CD8-positive, alpha-beta memory T cell (primary cell): ENCODE data around the gene CLSTN2. TPM values are rescaled to one million over a fixed set of nuclear protein-coding genes. Genes with fewer than 3 reads are reported as not detected.

Source experiments
- CTCF ChIA-PET: fragments of 350-600 bp; sonication (Branson Sonifier 250); formaldehyde crosslinking; loops from one replicate; lab custom pipeline; 2021; ENCODE audit warnings: antibody characterized with exemption; lab: Charles Lee
- POLR2A ChIA-PET: fragments of 350-600 bp; sonication (Branson Sonifier 250); formaldehyde crosslinking; loops from one replicate; lab custom pipeline; 2021; ENCODE audit warnings: antibody characterized with exemption; lab: Charles Lee
- DNase-seq, 5 donors: peaks; one replicate each; pipeline versions ENCODE4 v3.0.0 to v3.0.0-alpha.2; 2020 to 2022; ENCODE audit warnings: mixed read lengths in 1 of 5
- H3K27ac ChIP-seq: one replicate; pipeline ENCODE4 v1.7.0; 2013; ENCODE audit warnings: low read depth, mild to moderate bottlenecking, low read length, moderate library complexity
- H3K27me3 ChIP-seq: 2 replicates; pipeline ENCODE4 v1.7.0; 2013; ENCODE audit warnings: low read length, mild to moderate bottlenecking; ENCODE audit not compliant: insufficient read depth, poor library complexity, severe bottlenecking
- H3K36me3 ChIP-seq: 2 replicates; pipeline ENCODE4 v1.7.0; 2013; ENCODE audit warnings: mild to moderate bottlenecking, low read length, moderate library complexity; ENCODE audit not compliant: insufficient read depth
- H3K4me1 ChIP-seq: 2 replicates; pipeline ENCODE4 v1.7.0; 2013; ENCODE audit warnings: mild to moderate bottlenecking, low read length, moderate library complexity; ENCODE audit not compliant: insufficient read depth
- H3K4me3 ChIP-seq: 2 replicates; pipeline ENCODE4 v1.7.0; 2013; ENCODE audit warnings: mild to moderate bottlenecking, low read length
- H3K9me3 ChIP-seq: 2 replicates; pipeline ENCODE4 v1.7.0; 2013; ENCODE audit warnings: mild to moderate bottlenecking, low read length
- H3K27ac Mint-ChIP-seq, 8 donors: one replicate each; pipeline ENCODE4 v1.8.0; 2020 to 2021; ENCODE audit warnings: mixed read lengths in 8 of 8, mild to moderate bottlenecking in 6 of 8, inconsistent platforms in 3 of 8, moderate library complexity in 3 of 8
- H3K27me3 Mint-ChIP-seq, 2 donors: one replicate each; pipeline ENCODE4 v1.8.0; 2020 to 2021; ENCODE audit warnings: mixed read lengths in 2 of 2, mild to moderate bottlenecking in 1 of 2, moderate library complexity in 1 of 2
- H3K36me3 Mint-ChIP-seq, 3 donors: one replicate each; pipeline ENCODE4 v1.8.0; 2020 to 2021; ENCODE audit warnings: mixed read lengths in 3 of 3, inconsistent platforms in 1 of 3, mild to moderate bottlenecking in 1 of 3
- H3K4me1 Mint-ChIP-seq, 3 donors: one replicate each; pipeline ENCODE4 v1.8.0; 2020 to 2021; ENCODE audit warnings: mixed read lengths in 3 of 3, inconsistent platforms in 1 of 3, mild to moderate bottlenecking in 1 of 3
- H3K4me3 Mint-ChIP-seq, 7 donors: one replicate each; pipeline ENCODE4 v1.8.0; 2020 to 2021; ENCODE audit warnings: mixed read lengths in 7 of 7, mild to moderate bottlenecking in 6 of 7, moderate library complexity in 4 of 7, inconsistent platforms in 2 of 7
- H3K9me3 Mint-ChIP-seq, 5 donors: one replicate each; pipeline ENCODE4 v1.8.0; 2020 to 2022; ENCODE audit warnings: mixed read lengths in 5 of 5, mild to moderate bottlenecking in 3 of 5, moderate library complexity in 2 of 5, inconsistent platforms in 1 of 5
- polyA plus RNA-seq: library from polyadenylated mRNA; unstranded; fragments of 300-500 nt; fragmentation: Illumina TruSeq; gene quantifications from one replicate; pipeline ENCODE4 v1.2.3, GENCODE V29; 2021
- total RNA-seq, 2 experiments: library from RNA; stranded (reverse); gene quantifications; one replicate each; pipeline ENCODE4 v1.2.3, GENCODE V29; 2021

The CLSTN2 gene
- total and polyA plus RNA-seq, 3 experiments from 2014 or later, result not detected

DNA sequence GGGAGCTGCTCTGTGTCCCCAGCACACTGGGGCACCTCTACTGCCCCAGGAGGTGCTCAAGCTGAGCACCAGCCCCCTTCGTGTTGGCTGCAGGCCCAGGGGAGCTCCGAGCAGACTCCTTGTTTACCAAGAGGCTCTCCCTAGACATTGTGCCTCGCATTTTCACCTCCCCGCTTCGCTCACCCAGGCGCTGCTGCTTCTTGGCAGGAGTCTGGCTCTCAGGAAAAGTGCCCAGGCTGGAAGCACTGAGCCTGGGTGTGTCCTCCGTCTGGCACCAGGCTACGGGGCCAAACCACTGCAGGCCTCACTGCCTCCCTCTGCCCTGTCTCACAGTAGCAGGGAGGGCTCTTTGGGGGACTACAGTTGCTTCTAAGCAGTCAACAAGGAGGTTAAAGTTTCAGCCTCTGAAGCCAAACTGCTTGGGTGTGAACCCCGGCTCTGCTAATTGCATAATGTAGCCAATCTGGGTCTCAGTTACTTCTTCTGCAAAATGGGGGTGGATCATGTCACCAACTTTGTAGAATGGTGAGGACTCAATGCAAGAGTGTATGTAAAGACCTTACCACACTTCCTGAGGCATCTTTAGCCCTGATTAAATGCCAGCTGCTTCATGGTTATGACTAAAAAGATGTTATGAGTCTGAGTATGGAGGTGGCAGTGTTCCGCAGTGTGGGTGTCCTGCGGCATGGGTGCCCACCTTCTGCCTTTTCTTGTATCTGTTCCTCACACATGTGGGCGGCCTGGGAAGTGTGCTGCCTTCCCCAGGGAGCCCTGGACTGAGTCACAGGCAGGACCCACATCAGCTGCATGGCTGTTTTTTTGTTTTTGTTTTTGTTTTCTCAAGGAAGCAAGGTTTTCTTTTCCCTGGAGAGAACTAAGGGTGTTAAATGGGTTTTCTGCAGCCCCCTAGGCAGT, 88.9 kb downstream of the CLSTN2 start:
- Mint-ChIP-seq H3K9me3 (peaks cover 0 to 1% (median 0%) of the 10 kb centered on the region in 5 donors), H3K4me3 (no peak overlapping the region), H3K4me1 (no peaks in the 10 kb centered on the region), H3K27ac (no peak overlapping the region), H3K36me3 (no peaks in the 10 kb centered on the region), H3K27me3 (peaks cover 5 to 6% of the 10 kb centered on the region in 2 donors)
- Histone ChIP-seq H3K4me1 (no peaks in the 10 kb centered on the region), H3K9me3 (no peaks in the 10 kb centered on the region), H3K27ac (no peak overlapping the region), H3K27me3 (no peaks in the 10 kb centered on the region), H3K4me3 (no peak overlapping the region), H3K36me3 (no peaks in the 10 kb centered on the region)
- ChIA-PET CTCF (no interaction called here), POLR2A (no interaction called here)
- DNase-seq, result no peak

DNA sequence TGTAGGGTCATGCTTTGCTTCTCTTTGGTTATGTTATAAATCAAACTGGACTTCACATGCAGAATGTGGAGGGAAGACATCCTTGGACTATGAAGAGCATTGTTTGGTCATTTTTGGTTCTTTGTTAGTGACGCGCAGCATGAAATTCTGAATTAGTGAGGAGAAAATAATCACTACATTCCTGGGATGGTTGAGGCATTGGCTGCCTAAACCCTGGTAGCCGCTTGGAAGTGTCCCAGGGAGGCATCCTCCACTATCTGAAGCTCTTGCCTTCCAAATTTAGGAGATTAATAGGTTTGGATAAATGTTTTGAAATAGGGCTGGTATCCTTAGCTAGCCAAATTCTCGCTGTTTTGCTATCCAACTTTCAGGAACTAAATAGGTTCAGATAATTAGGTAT, 96.2 kb downstream of the CLSTN2 start:
- no peak overlapping the region for H3K27ac ChIP-seq
- Mint-ChIP-seq H3K4me3 (no peak overlapping the region), H3K27ac (no peak overlapping the region)

GRCh38 chr3:140034058-140034457, 99.1 kb downstream of the CLSTN2 start:
- Mint-ChIP-seq H3K4me1 (no peaks in the 10 kb centered on the region), H3K9me3 (no peaks in the 10 kb centered on the region)

More for the DNA sequence above, 96.2 kb downstream of the CLSTN2 start:
- ChIA-PET POLR2A (no interaction called here), CTCF (interaction anchor here (1.6 kb wide), 1 partner anchor 10 kb away, joined by 3 read pairs; no protein-coding TSS in a partner anchor)
- H3K4me1 Mint-ChIP-seq, result no peaks in the 10 kb centered on the region
- no peak for DNase-seq
- no peaks in the 10 kb centered on the region for H3K4me1 ChIP-seq
- peaks cover 0 to 3% of the 10 kb centered on the region in 2 donors for H3K27me3 Mint-ChIP-seq
- no peaks in the 10 kb centered on the region for H3K36me3 ChIP-seq
- H3K4me3 ChIP-seq, result no peak overlapping the region
- no peaks in the 10 kb centered on the region for H3K9me3 Mint-ChIP-seq
- H3K27me3 ChIP-seq, result no peaks in the 10 kb centered on the region
- no peaks in the 10 kb centered on the region for H3K9me3 ChIP-seq
- H3K36me3 Mint-ChIP-seq, result no peaks in the 10 kb centered on the region

DNA sequence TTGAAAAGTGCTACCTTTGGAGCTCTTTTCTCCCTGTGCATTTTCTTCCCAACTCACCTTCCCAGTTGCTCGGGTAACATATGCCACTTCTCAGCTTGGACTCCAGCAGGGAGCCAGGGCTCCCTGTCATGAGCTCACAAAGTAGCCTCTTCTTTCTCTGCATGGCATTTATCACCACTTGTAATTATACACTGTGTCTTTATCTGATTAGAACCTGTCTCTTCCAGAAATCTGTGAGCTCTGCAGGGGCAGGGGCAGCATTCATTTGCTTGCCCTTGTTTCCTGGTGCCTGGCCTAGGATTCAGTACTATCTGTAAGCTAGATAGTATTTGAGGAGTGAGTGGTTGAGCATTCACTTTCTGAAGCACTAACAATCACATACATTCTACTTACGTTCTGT, 100.9 kb downstream of the CLSTN2 start:
- H3K4me3 ChIP-seq, result no peak overlapping the region
- CTCF ChIA-PET, result no interaction called here

More at GRCh38 chr3:140034058-140034457, 99.1 kb downstream of the CLSTN2 start:
- H3K27me3 Mint-ChIP-seq, result no peaks in the 10 kb centered on the region
- POLR2A ChIA-PET, result no interaction called here
- Histone ChIP-seq H3K4me1 (no peaks in the 10 kb centered on the region), H3K36me3 (no peaks in the 10 kb centered on the region), H3K27me3 (no peaks in the 10 kb centered on the region), H3K9me3 (no peaks in the 10 kb centered on the region), H3K4me3 (no peak overlapping the region), H3K27ac (no peak overlapping the region)
- H3K27ac Mint-ChIP-seq, result no peak overlapping the region
- DNase-seq, result no peak
- CTCF ChIA-PET, result no interaction called here
- no peaks in the 10 kb centered on the region for H3K36me3 Mint-ChIP-seq
- H3K4me3 Mint-ChIP-seq, result no peak overlapping the region

GRCh38 chr3:140050396-140050795, 115.4 kb downstream of the CLSTN2 start:
- no peak overlapping the region for H3K27ac ChIP-seq
- H3K4me1 Mint-ChIP-seq, result no peaks in the 10 kb centered on the region
- H3K4me3 ChIP-seq, result no peak overlapping the region
- POLR2A ChIA-PET, result no interaction called here
- peaks cover 0 to 3% (median 0%) of the 10 kb centered on the region in 5 donors for H3K9me3 Mint-ChIP-seq
- DNase-seq, result no peak
- no peaks in the 10 kb centered on the region for H3K36me3 ChIP-seq
- H3K4me3 Mint-ChIP-seq, result no peak overlapping the region
- CTCF ChIA-PET, result no interaction called here
- H3K9me3 ChIP-seq, result no peaks in the 10 kb centered on the region
- H3K4me1 ChIP-seq, result no peaks in the 10 kb centered on the region
- H3K27me3 Mint-ChIP-seq, result peaks cover 1 to 8% of the 10 kb centered on the region in 2 donors
- H3K27ac Mint-ChIP-seq, result no peak overlapping the region
- H3K27me3 ChIP-seq, result no peaks in the 10 kb centered on the region
- H3K36me3 Mint-ChIP-seq, result no peaks in the 10 kb centered on the region

More for the DNA sequence above, 100.9 kb downstream of the CLSTN2 start:
- H3K27ac ChIP-seq, result no peak overlapping the region
- no peaks in the 10 kb centered on the region for H3K36me3 Mint-ChIP-seq
- H3K4me1 Mint-ChIP-seq, result no peaks in the 10 kb centered on the region
- no peak for DNase-seq
- no peaks in the 10 kb centered on the region for H3K4me1 ChIP-seq
- peaks cover 0 to 6% (median 0%) of the 10 kb centered on the region in 5 donors for H3K9me3 Mint-ChIP-seq
- peaks cover 0 to 1% of the 10 kb centered on the region in 2 donors for H3K27me3 Mint-ChIP-seq
- POLR2A ChIA-PET, result no interaction called here
- H3K4me3 Mint-ChIP-seq, result no peak overlapping the region
- H3K9me3 ChIP-seq, result no peaks in the 10 kb centered on the region
- no peaks in the 10 kb centered on the region for H3K36me3 ChIP-seq
- H3K27me3 ChIP-seq, result no peaks in the 10 kb centered on the region
- H3K27ac Mint-ChIP-seq, result no peak overlapping the region

- POLR2A ChIA-PET, result no interaction called here
- H3K27ac ChIP-seq, result no peak overlapping the region
- Mint-ChIP-seq H3K36me3 (no peaks in the 10 kb centered on the region), H3K4me1 (no peaks in the 10 kb centered on the region), H3K27ac (peak overlapping the region in 1 of 8 donors; percentile 85), H3K4me3 (no peak overlapping the region), H3K9me3 (peaks cover 0 to 4% (median 3%) of the 10 kb centered on the region in 5 donors), H3K27me3 (peaks cover 1 to 12% of the 10 kb centered on the region in 2 donors)
- H3K27me3 ChIP-seq, result no peaks in the 10 kb centered on the region
- CTCF ChIA-PET, result no interaction called here
- H3K9me3 ChIP-seq, result no peaks in the 10 kb centered on the region
- H3K4me3 ChIP-seq, result no peak overlapping the region
- DNase-seq, result no peak
- no peaks in the 10 kb centered on the region for H3K36me3 ChIP-seq
- no peaks in the 10 kb centered on the region for H3K4me1 ChIP-seq
These were observed 116.3 kb downstream of the CLSTN2 start for GRCh38 chr3:140051019-140051957.

GRCh38 chr3:140052771-140053702, 118.1 kb downstream of the CLSTN2 start:
- no peak overlapping the region for H3K27ac Mint-ChIP-seq
- no peak overlapping the region for H3K27ac ChIP-seq
- no peaks in the 10 kb centered on the region for H3K27me3 ChIP-seq
- H3K9me3 ChIP-seq, result no peaks in the 10 kb centered on the region
- no peaks in the 10 kb centered on the region for H3K4me1 ChIP-seq
- no peaks in the 10 kb centered on the region for H3K36me3 Mint-ChIP-seq
- CTCF ChIA-PET, result no interaction called here
- no peaks in the 10 kb centered on the region for H3K36me3 ChIP-seq
- POLR2A ChIA-PET, result no interaction called here
- peaks cover 0 to 4% (median 3%) of the 10 kb centered on the region in 5 donors for H3K9me3 Mint-ChIP-seq
- peaks cover 1 to 12% of the 10 kb centered on the region in 2 donors for H3K27me3 Mint-ChIP-seq
- H3K4me1 Mint-ChIP-seq, result no peaks in the 10 kb centered on the region
- no peak overlapping the region for H3K4me3 Mint-ChIP-seq
- no peak for DNase-seq
- H3K4me3 ChIP-seq, result no peak overlapping the region
